Tibial artery (tissue), 4 donors: ENCODE data around the gene IDH3A.

Source experiments
- DNase-seq, 2 donors: peaks; one replicate each; pipeline ENCODE4 v3.0.0-alpha.2; 2019
- H3K27ac ChIP-seq, 2 donors: fragments of 200-600 bp; sonication (generic) in 1 of 2; 1 replicate in 1 of 2; 2 replicates in 1 of 2; pipeline ENCODE4 v1.5.1; 2018 to 2019; ENCODE audit warnings: mild to moderate bottlenecking in 1 of 2
- H3K27me3 ChIP-seq, 2 donors: fragments of 200-600 bp; sonication (generic) in 1 of 2; one replicate each; pipeline versions ENCODE4 v1.5.1 to v1.6.0; 2016 to 2019
- H3K36me3 ChIP-seq, 3 donors: fragments of 200-600 bp; sonication (generic) in 2 of 3; one replicate each; pipeline ENCODE4 v1.5.1; 2016 to 2019; ENCODE audit warnings: mild to moderate bottlenecking in 2 of 3
- H3K4me1 ChIP-seq, 4 donors: fragments of 200-600 bp; sonication (generic) in 2 of 4; 1 replicate in 3 of 4; 2 replicates in 1 of 4; pipeline ENCODE4 v1.5.1; 2016 to 2019
- H3K4me3 ChIP-seq, 2 donors: fragments of 200-600 bp; sonication (generic) in 1 of 2; 1 replicate in 1 of 2; 2 replicates in 1 of 2; pipeline ENCODE4 v1.5.1; 2018 to 2019; ENCODE audit warnings: mild to moderate bottlenecking in 2 of 2
- H3K9me3 ChIP-seq, 3 donors: fragments of 200-600 bp; sonication (generic) in 1 of 3; one replicate each; pipeline ENCODE4 v1.5.1; 2016 to 2019
- intact Hi-C: fragments of 100-400 bp; cut with DNase I; formaldehyde crosslinking; loops from one replicate; pipeline ENCODE4 v1.15.0; 2023; ENCODE audit warnings: low total_unique reads
- TF ChIP-seq, protein P1 (sequence below), 2 experiments: fragments of 200-600 bp in 1 of 2; fragments of 450-650 bp in 1 of 2; IDR thresholded peaks; one replicate each; pipeline ENCODE4 v1.5.1; 2017 to 2019; ENCODE audit warnings: antibody characterized with exemption in 2 of 2, mild to moderate bottlenecking in 1 of 2, moderate library complexity in 1 of 2

The IDH3A gene

DNA sequence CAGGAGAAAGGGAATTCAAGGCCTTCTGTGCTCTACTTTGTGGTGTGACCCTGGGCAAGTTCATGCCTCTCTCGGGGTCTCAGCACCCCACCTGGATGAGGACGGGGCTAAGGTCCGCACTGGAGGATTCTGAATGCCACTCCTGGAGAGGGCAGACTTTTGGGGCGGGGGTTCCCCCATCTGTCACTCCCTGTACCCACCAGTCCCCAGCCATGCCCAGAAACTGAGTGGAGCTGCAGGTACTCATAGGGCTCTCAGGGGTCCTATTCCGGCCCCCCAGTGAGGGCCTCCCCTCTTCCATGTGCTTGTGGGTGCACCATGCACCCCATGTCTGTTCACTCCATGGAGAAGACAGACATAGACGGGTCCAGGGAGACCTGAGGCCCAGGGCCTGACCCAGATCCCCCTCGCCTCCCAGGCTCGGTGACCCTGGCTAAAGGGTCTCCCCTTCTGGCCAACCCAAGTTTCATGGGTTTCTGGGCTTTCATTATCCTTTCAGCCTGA, 59.2 kb downstream of the IDH3A start:
- Histone ChIP-seq H3K4me1 (peaks cover 0 to 14% (median 4%) of the 10 kb centered on the region in 4 donors), H3K27me3 (peaks cover 0 to 10% of the 10 kb centered on the region in 2 donors), H3K36me3 (no peaks in the 10 kb centered on the region), H3K9me3 (no peaks in the 10 kb centered on the region), H3K4me3 (no peak overlapping the region), H3K27ac (no peak overlapping the region)
- intact Hi-C loops = no loop called here
- no peak for DNase-seq
- TF ChIP-seq, protein P1, sequence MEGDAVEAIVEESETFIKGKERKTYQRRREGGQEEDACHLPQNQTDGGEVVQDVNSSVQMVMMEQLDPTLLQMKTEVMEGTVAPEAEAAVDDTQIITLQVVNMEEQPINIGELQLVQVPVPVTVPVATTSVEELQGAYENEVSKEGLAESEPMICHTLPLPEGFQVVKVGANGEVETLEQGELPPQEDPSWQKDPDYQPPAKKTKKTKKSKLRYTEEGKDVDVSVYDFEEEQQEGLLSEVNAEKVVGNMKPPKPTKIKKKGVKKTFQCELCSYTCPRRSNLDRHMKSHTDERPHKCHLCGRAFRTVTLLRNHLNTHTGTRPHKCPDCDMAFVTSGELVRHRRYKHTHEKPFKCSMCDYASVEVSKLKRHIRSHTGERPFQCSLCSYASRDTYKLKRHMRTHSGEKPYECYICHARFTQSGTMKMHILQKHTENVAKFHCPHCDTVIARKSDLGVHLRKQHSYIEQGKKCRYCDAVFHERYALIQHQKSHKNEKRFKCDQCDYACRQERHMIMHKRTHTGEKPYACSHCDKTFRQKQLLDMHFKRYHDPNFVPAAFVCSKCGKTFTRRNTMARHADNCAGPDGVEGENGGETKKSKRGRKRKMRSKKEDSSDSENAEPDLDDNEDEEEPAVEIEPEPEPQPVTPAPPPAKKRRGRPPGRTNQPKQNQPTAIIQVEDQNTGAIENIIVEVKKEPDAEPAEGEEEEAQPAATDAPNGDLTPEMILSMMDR (IDR thresholded peaks at IDR 0.05) = no peak

DNA sequence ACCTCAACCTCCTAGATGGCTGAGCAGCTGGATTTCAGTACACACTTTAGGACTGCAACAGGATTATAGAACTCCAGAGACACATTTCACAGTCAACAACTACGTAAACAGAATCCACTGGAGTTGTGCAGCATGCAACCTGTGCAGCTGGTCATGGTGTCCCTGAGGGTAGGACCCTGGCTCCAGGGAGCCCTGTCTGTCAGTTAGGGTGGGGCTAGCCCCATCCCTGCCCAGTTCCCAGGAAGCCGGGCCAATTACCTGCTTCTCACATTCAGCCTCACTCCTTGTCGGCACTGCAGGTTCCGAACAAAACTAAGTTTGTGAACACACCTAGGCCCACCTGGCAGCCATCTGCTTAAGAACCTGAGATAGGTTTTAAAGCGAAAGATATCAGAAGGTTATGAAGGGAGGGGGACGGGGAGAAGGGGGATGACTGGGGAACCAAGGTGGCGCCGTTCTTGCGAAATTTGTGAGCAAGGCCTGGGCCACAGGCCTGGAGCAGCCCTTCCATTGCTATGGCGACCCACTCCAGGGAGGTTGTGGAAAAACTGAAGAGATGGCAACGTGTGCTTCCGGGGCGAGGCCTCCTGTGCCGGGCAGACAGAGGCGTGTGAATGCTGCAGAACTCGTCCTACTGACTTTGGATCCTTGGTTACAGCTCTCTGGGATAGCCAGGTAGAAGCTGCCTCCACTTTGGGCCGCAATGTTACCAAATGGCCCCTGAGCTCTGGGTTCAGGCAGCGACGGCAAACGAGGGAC, 59.9 kb downstream of the IDH3A start:
- Histone ChIP-seq H3K27me3 (peaks cover 0 to 15% of the 10 kb centered on the region in 2 donors), H3K4me3 (no peak overlapping the region), H3K36me3 (no peaks in the 10 kb centered on the region), H3K27ac (no peak overlapping the region), H3K9me3 (no peaks in the 10 kb centered on the region), H3K4me1 (peaks cover 0 to 14% (median 4%) of the 10 kb centered on the region in 4 donors)
- no peak for DNase-seq
- intact Hi-C loops = no loop called here
- TF ChIP-seq, protein P1 (IDR thresholded peaks at IDR 0.05) = no peak

DNA sequence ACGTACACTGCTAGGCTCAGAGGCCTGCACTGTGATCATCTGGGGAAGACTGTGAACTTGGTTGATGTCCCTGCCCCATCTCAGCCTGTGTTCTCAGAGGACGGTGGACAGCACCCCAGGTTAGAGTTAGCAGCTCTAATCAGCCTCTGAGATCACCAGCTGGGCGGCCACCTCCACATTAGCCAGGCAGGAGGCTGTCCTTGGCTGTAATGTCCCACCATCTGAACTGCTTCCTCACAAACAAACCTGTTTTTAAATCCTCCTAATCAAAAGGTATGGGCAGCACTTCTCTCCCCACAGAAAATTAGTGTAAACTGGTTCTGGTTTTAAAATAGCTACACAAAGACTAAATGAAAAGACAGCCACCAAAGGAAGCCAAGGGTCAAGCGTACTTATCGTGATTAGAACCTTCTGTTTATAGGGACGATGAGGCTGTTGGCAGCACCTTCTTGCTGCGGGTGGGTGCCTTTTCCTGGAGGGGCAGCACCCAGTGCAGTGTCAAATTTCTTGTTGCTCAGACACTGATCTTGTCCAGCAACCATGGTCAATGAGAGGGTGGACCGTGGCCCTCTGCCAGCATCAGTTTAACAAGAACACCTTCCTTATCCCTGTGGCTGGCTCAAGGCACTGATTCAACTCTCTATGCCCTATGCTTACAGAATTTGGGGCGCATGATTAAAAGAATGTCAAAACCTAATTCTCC, 60.6 kb downstream of the IDH3A start:
- no peak for DNase-seq
- H3K4me3 ChIP-seq = no peak overlapping the region
- H3K9me3 ChIP-seq = no peaks in the 10 kb centered on the region
- TF ChIP-seq, protein P1 (IDR thresholded peaks at IDR 0.05) = no peak
- peaks cover 0 to 15% of the 10 kb centered on the region in 2 donors for H3K27me3 ChIP-seq
- H3K27ac ChIP-seq = no peak overlapping the region
- no peaks in the 10 kb centered on the region for H3K36me3 ChIP-seq
- intact Hi-C loops = no loop called here
- peaks cover 0 to 14% (median 4%) of the 10 kb centered on the region in 4 donors for H3K4me1 ChIP-seq

DNA sequence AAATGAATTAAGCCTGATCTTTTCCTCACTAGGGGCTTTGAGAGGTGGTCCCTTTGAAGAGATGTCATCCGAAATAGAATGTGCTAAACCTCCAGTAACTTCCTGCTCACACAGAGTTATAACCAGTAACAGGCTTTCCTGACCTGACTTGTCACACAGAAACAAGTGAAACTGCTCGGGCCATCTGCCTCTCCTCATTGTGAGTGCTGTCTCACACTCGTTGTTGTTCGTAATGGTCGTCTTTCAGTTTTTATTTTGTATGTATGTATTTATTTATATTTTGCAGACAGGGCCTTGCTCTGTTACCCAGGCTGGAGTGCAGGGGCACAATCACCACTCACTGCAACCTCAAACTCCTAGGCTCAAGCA, 61.2 kb downstream of the IDH3A start:
- peaks cover 0 to 14% (median 4%) of the 10 kb centered on the region in 4 donors for H3K4me1 ChIP-seq
- intact Hi-C loops = no loop called here
- H3K27ac ChIP-seq = no peak overlapping the region

DNA sequence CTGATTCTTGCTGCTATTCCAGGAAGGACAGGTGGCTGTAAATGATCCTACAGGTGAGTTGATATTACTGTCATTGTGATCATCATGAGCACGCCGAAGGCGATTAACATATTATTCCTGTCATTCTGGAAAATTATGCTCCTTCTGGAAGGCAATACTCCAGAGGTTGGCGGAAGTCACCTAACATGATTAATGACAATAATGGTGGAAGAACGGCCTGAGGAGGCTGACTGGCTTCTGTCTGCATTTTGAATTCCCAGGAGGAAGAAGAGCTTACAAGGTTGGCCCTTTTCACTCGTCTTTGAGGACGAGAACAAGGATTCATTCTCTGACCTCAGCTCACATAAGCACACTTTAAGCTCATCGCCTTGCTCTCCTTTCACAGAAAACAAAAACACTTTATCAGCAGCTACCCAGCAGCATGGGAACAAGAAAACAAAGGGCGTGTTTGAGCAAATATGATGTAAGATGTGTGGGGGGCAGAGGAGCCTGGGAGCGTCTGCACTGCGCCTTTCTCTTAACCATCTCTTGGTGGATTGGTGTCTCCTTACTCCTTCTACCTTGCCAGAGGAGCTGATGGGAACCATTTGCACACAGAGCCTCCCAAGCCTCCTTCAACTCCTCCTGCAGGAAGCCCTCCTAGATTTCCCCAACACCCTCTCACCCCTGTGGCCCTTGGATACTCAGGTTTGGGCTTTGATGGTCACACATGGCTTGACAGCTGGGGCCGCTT, 62.2 kb downstream of the IDH3A start:
- intact Hi-C loops = no loop called here
- Histone ChIP-seq H3K27ac (no peak overlapping the region), H3K4me3 (no peak overlapping the region), H3K36me3 (no peaks in the 10 kb centered on the region), H3K4me1 (peaks cover 0 to 14% (median 4%) of the 10 kb centered on the region in 4 donors), H3K9me3 (no peaks in the 10 kb centered on the region), H3K27me3 (peaks cover 0 to 15% of the 10 kb centered on the region in 2 donors)
- no peak for DNase-seq
- TF ChIP-seq, protein P1 (IDR thresholded peaks at IDR 0.05) = no peak

More for the DNA sequence above, 61.2 kb downstream of the IDH3A start:
- TF ChIP-seq, protein P1 (IDR thresholded peaks at IDR 0.05) = no peak
- Histone ChIP-seq H3K9me3 (no peaks in the 10 kb centered on the region), H3K36me3 (no peaks in the 10 kb centered on the region), H3K27me3 (peaks cover 0 to 15% of the 10 kb centered on the region in 2 donors), H3K4me3 (no peak overlapping the region)
- no peak for DNase-seq
